GM10847 (cell line): ENCODE data around the gene ETS1.

Experiments
- POLR2A ChIP-seq: IDR thresholded peaks from 2 replicates; pipeline ENCODE4 v1.6.1; 2011; ENCODE audit not compliant: insufficient read length; ENCODE audit errors: extremely low read depth

Gene ETS1, protein sequence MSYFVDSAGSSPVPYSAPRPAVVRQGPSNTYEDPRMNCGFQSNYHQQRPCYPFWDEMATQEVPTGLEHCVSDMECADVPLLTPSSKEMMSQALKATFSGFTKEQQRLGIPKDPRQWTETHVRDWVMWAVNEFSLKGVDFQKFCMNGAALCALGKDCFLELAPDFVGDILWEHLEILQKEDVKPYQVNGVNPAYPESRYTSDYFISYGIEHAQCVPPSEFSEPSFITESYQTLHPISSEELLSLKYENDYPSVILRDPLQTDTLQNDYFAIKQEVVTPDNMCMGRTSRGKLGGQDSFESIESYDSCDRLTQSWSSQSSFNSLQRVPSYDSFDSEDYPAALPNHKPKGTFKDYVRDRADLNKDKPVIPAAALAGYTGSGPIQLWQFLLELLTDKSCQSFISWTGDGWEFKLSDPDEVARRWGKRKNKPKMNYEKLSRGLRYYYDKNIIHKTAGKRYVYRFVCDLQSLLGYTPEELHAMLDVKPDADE

DNA sequence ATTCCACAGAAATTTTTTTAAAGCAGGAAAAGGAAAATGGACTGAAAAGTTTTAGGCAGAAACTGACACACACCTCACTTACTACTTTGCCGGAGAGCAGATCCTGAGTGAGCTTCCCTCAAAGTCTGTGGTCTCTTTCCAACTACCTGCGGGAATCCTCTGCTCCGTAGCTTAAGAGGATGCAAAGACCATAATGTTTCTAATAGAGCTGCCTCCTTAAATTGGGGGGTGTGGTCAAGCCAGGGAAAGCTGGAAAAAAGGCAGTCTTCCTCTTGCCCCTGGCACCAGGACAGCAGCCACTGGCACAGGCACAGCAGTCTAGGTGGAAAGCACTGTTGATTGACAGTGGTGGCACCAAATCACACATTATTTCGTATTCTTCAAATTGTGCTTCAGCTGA is at the start of gene ETS1:
TSS of gene ETS1 (minus strand) at position 144 of the 400 bp plus-strand sequence. CDS start 14,428 bp downstream, outside the sequence.
- no peak for TF ChIP-seq POLR2A

DNA sequence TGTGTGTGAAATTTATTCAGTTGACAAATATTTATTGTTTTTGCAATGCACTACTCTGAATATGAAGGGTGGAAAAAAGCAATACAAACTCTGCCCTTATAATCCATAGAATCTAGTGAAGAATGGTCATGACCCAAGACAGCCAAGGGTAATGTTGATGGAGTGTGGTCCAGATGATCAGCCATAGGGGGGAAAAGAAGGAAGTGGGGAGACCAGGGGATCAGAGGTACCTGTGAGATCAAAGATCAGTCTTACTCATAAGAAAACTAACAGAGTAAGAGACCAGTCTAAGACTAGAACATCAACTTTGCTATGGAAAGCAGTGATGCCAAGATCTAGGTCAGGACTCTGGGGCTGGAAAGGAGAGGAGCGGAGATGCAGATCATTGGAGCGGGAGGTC is 47.0 kb upstream of the ETS1 start:
- TF ChIP-seq POLR2A, result no peak

DNA sequence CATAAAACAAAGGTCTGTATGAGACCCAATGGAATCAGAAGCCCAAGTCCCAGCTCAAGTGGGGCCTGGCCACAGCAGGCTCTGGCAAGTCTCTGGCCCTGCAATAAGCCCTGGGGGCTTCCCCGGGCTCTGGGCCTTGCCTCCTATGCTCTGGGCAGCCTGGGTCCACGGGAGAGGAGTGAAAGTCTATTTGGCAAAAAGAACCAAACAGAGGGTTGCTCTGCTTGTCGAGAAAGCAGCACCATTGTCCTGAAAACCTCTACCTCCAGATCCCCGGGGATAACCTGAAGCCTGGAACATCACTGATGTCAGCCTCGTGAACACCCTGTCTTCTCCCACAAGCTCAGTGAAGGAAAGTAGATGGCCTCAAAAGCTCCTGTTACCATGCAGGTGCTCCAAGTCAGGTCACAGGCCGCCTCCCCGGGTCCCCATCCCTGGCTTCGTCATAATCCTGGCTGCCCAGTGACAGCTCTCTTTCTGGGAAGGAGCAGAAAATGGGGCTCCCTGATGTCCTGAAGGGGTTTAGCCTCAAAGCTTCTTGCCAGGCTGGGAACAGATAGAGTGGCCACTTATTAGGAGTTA is 46.1 kb upstream of the ETS1 start:
- TF ChIP-seq POLR2A, result no peak

DNA sequence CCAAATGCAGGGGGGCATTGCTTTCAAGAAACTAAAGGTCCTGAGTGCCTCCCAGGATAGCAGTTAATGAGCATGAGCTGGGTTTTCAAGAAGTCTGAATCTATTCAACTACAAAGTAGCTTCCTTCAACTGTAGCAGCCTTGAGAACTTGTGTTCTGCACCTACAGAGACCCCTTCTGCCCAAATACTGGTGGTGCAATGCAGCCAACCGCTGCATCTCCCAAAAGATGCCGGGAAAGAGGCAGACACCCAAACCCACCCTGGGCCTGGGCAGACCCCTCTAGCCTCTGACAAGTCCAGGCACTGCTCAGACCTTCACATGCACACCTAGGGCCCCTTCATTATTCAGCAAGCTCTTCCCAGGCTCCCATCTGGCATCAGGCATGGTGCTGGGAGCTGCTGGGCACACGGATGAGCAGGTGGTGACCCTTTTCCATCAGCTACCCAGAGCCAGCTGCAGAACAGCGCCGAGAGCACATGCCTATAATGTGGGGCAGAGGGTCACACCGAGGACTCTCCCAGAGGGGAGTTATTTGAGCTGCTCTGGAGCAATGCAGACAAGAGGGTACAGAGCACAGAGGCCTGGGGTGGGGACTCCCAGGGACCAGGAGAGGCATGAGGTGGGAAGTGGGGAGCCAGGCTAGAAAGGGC is 44.9 kb upstream of the ETS1 start:
- TF ChIP-seq POLR2A, result no peak

DNA sequence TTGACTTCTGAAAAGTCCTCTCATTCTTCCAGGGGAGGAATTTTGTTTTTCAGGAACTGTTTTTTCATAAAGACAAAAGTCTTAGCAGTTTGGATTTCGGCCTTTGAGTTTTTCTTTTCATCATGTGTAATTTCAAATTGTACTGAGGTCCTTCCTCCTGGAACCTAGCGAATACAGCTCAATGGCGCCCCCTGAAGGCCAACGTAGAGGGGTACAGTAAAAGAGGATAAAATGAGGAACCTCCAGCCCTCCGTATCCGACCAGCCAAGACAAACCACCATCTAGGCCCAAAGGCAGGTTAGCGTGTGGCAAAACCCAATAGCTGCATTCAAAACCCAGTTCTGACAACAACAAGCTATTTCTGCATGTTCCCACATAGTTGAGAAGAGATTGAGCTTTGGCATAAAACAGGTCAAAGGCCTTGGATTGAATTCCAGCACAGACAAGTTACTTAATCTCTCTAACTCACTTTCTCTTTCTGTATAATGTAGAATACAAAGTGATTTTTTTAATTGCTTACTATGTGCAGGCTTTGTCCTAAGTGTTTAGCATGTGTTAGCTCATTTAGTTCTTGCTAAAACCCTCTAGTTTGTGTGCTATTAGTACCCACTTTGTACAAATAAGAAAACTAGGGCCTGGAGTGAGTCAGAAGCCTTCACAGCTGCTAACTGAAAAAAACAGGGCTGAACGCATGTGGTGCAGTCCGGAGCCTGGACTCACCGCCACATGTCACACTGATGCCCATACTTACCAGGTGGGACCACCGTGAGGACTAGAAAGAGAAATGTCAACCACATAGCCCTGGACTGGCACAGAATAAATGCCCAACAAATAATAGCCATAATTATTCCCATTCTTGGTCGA is 43.2 kb upstream of the ETS1 start:
- no peak for TF ChIP-seq POLR2A

DNA sequence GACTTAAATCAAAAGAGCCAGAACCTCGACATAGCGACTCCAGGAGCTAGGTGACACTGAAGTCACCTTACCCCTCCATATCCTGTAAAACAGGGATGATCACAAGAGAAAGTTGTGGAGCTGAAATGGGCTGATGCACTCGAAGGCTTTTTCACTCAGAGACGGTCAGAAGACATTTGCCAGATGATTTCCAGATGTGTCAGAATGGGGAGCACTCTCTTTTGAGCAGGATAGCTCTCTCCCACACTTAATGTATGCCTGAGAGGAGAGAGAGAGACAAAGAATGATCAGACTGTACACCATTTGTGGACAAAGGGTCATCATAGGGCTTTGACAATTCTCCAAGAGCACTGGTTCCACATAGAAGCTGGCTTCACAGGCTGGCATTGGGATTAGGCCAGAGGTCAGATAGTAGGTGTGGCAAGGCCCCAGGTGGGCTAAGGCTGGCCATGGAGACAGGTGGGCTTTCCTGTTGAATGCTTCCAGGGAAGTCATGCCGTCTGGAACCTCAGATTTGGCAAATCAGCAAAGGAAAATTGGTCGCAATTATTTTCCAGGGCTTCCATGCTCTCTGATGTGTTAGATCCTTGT is 42.3 kb upstream of the ETS1 start:
- TF ChIP-seq POLR2A, result no peak

DNA sequence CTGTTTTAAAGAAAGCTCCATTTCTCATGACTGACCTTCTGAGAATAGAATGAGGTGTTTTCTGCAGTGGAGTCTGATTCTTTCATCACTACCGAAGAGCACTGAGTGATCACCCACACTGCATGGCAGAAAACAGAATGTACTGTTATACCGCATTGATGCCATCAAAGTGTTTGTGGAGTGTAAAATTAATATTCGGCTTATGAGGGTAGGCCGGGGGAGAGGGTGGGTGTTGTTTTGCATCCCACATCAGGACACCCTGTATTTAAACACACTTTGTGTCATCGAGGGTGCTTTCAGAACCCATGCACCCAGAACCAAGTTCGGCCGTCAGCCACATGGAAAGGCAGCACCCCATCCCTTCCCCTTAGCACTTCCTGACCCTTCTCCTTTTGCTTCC is 41.3 kb upstream of the ETS1 start:
- no peak for TF ChIP-seq POLR2A

DNA sequence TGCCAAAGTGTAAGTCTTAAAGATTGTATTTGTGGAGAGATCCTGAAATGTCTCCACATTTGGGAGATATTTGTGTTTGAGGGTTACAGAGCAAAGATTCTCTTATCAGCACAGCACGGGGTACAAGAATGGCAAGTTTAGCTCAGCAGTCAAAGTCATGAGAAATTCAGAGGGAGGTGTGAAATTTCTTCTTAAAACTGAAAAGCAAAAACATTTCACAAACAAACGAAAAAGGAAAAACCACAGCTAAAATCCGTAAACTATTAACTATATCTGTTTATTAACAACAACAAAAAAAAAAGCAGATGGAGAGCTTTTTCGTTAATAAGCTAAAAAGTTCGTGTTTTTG is 40.9 kb upstream of the ETS1 start:
- TF ChIP-seq POLR2A, result no peak

DNA sequence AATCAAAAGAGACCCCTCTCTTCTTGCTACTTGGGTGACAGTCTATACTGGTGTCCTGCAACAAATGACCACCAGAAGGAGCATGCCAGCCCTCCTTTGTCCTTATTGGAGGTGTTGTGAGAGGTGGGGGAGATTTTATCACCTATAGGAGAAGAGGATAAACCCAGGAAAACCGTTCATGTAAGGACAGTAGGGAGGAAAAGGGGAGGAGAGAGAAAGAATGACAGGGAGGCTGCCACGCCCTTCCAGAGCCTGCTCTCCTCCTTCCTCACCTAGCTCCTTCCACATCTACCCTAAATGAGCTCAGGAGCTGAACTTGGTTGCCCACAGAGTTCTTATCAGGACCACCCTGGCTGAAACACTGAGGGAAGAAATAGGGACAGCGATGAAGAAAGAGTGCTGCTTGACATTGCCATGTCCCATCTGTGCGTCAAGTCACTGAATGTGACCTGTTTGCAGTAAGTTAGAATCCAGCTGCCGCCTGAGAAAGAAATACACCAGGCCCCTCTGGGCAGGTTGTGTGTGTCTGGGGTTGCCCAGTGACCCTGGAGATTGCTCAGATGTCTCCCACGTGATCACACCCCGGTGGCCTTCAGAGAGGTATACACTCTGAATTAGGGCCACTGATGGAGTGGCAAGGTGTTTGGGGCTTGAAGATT is 40.4 kb upstream of the ETS1 start:
- TF ChIP-seq POLR2A, result no peak

DNA sequence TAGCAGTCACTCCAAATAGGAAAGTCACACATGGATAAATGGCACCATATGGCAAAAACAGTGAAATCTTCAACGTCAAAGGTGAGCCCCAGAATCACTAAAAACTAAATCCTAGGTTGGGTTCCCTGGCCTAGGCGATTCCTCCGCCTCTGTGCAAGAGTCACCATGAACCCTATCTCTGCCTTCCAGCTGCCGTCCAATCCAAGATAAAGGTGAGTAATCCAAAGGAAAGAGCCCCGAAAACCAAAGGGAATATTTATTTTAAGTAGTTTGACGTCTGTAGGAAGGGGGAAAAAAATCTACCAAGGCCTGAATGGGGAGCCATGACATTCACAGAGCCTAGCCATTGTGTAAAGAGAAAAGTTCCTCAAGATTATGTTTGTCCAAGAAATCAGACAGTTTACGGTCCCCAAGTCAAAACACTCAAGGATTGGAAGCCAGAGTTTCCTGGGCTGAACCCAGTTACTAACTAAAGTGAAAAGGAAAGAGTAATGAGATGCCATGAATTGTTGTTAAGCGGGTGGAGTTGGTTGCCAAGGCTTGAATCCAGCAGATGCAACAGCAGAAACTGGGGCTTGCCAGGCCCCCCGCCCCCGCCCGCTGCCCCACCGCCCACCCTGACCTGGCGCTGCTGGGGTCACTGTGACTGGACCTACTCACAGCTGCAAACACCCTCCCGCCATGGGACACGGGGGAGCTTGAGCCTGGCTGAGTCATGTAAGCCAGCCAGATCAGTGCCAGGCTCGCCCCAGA is 39.7 kb upstream of the ETS1 start:
- no peak for TF ChIP-seq POLR2A

DNA sequence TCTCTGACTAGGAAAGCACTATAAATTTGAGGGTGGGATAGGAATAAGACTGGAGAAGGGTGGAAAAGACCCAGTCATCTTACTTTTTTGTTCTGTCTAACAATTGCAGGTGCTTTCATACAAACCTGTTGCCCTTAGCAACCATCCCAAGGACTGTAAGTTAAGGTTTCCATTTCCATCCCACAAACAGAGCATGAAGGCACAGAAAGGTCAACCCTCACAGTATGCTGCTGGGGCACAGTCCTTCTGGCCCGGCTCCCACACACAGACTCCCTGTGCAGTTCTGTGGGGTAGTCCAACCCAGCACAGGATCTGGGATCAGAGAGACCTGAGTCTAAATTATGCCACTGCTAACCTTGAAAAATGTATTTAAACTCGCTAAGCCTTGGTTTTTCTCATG is 38.4 kb upstream of the ETS1 start:
- TF ChIP-seq POLR2A, result no peak

DNA sequence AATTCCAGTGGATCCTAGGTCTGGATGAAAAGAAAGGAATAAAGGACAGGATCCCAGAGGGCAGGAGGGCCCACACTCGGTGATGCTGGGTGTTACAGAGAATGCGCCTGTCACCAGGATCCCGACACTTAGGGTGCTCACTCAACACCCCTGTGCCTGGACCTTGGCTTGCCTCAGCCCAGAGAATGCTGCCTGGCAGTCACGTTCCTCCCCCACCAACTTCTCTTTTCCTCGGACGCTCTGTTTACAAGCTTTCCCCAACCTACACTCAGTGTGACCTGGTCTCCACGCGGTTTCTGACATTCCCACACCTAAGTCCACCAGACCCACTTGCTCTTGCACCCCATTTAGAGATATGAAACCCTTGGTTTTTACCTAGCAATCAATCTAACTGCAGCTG is 38.0 kb upstream of the ETS1 start:
- no peak for TF ChIP-seq POLR2A

DNA sequence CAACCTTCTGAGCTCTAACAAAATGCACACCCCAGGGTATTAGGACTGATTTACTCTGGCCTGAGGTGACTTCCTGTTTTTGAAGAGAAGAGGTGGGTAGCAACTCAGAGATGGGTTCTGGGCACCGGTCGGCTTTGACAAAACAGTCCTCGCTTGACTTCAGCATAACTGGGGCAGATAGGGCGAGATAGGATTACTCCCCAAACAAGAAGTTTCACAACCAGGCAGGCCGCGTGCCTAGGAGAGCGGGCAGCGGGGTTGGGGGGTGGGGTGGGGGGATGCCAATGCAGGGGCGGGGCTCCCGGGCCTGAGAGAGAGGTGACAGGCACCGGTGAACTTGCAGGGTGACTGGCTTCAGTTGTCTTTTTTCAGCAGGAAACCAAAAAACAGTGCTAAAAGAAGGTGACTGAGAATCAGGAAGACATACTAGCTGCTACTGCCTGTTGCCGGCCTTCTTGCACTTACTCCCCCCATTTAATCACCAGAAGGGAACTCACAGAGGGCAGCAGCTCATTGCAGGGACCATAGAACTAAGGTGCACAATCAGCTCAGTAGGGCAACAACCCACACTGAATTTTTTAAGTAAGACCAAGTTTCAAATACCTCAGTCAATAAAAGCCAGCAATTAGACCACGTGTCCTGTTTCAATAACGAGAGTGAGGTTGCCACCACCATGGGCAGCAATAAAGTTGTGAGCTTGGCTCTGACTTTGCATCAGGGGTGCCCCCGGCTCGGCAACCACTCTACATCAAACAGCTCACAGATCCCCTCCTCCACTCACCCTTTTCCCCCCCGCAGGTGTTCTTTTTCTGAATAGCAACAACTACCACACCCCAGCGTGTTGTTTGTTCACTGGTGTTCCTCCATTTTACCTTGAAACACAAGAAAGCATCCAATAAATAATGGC is 37.2 kb upstream of the ETS1 start:
- no peak for TF ChIP-seq POLR2A
